Stimulated activated CD4-positive, alpha-beta T cell treated with anti-CD3 and anti-CD28 coated beads, Interleukin-4, amount 100 ng/mL, for 24 hours (primary cell): ENCODE results near the gene PROSER3.
A peak's percentile ranks its signal among the peaks of the same experiment; 100 is the strongest.

Experiments
- DNase-seq: peaks from one replicate; pipeline ENCODE4 v3.0.0-alpha.2; 2020

PROSER3 gene

DNA sequence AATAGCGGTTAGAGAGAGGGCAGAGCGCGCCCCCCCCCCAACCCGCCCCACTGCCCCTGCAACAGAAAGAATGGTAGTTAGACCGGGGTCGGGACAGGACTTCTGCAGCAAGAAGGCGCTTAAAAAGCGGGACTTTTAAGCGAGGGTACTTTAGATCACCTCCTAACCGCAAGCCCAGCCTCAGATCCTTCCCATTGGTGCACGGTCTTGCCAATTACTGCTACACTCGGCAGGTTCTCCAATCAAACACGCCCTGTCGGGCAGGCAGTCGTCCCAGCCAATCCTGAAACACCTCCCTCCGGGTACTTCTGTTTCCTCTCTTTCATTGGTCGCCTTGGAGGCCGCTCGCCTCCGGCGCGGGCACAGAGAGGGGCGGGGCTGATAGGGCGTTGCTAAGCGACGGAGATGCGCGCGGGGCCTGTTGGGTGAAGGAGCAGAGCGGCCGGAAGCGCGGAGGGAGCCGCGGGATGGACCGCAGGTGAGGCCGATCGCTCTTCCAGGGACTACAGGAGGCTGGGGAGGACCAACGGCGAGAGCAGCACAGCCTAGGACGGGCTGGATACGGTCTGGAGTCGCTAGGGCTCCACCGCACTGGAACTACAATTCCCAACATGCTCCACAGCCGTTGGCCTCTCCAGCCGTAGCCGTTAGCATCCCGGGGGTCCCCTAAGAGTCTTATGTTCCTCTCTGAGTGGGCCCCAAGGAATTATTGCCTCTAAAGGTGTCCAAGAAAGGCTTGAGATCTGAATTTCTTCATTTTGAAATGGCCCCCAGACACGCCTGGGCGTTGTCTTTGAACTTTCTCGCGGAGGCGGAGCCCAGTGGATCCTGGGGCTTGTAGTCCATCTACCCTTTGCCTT lies at the start of gene PROSER3:
Gene PROSER3 (plus strand): TSS at position 428 of the 860 bp plus-strand sequence. CDS start 40 bp downstream, at position 468.
- DNase-seq: peak; percentile 98

DNA sequence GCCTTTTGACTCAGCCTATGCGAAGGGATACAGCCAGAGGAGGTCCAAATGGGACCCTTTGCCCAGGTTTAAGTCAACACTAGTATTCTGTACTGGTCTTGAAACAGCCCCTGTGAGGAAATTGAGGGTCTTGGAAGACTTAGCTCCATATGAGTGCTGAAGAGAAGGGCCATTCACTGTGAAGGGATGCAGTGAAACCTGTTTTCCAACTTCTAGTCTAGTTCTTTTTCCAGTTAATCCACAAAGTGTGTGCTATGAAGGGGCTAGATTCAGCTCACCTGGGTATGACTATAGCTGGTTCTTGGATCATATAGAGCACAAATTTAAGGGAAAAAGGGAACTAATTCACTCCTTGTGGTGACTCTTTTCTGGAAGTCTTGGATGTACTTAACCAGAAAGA lies 49.6 kb upstream of the PROSER3 start:
- DNase-seq: no peak

DNA sequence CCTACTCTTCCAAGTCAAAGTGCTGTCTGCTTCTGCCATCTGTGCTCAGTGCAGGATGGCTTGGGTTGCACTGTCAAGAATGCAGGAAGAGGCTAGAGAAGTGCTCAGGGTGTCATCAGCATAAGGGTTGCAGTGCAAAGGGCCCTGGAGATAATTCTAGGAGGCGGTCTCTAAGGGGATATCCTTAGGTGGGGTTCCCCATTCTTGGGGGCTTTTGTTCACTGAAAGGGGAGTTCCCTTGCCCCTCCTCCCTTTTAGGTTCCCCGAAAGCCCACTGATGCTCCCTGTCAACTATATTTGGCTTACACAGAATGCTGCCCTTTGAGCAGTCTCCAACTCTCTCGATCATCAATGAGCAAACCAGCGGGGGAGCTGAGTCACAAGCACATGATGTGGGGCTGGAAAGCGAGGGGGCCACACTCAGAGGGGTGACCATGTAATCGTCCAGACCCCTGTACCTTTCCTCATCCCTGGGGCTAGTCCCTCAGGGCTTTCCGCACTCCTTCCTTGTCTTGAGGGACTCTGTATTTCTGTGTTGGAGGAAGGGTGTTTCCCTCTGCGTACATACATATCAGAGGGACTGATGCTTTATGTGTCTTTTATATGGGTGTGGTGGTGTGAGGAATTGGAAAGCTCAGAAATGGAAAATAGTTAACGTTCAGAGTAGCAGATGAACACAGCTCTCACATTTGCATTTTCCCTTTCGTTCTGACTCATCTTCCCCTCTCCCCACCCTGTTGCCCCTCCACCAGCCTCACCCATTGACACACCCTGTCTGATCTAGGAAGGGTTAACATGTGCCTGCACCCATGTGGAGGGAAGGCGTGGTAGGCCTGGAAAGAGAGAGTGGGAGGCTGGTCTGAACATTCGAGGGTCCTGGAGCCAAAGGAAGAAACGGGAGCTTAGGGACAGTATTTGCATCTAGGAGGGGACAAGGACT lies 46.9 kb upstream of the PROSER3 start:
- DNase-seq: peak; percentile 70

DNA sequence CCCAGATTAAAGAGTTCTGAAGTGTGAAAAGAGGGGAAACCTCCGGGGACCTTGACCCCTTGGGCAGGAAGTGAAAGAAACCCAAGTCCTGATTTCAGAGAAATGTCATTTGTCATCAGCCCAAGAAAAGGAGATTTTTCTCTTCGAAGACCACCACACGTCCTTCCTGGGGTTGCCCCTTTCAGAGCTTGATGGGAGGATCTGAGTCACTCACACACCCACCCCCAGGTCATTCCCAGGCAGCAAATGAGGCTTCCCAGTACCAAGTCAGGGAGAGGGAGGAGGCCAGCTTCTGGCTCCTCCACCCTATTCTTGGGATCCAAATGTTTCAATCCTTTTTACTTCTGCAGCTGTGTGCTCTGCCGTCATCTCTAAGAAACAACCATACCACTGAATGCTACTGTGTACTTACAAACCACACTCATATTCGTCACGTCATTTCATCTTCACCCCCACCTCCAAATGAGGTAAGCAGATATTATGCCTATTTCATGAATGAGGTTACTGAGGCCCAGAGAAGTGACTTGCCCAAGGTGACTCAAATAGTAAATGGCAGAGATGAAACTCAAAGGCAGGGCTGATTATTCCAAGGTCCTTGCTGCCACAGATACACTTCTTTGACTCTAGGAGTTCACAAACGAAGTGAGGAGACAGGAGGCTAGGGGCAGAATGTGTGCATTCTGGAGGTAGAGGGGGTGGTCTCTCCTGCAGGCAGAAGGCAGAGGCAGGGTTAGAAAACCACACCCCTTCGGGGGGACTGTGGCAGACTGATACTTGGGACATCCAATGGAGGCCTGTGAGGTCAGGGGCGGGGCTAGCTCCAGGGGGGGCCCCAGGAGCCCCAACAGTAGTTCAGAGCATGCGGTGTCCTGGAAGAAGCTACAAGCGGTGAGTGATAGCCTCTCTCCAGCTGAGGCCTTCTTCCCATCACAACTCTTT lies 45.1 kb upstream of the PROSER3 start:
- DNase-seq: peak; percentile 68

DNA sequence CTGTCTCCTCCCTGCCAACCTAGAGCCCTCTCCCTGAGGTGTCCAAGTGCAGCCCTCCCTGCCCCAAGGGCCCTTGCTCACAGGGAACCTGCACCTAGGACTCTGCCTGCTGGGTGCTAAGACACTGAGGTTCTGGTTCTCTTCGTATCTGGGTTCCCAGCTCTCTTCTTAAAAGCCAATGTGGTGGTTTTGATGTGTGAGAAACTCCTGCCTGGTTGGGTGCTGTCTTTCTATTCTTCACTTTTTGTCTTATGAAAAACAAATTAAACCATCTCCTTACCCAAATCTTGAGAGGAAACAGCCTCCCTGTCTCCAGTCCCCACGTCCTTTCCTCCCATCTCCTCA lies 44.5 kb upstream of the PROSER3 start:
- no peak for DNase-seq

DNA sequence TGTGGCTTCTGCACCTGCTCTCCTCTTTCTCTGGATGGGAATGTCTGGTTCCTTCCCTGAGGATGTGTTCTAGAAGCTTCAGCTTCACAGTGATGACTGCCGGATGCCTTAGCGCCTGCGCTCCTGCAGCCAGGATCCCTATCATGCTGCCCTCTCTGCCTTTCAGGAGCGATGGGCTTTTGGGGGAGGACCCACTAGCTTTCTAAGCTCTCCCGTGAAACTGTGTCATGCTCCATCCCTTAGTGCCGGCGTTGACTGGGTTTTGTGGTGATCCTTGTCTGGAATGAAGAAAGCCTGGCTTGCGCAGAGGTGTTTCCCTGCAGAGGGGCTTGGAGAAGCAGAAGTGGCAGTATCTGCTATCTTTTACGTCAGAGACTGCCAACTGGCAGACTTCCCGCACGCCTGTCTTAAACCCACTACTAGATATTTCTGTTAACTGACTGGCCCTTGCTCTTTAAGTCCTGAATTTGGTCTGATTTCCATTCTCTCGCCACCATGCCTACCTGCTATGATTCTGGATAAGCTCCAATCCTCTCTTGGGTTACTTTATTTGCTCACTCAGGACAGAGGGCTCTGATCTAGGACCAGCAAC lies 44.0 kb upstream of the PROSER3 start:
- no peak for DNase-seq

DNA sequence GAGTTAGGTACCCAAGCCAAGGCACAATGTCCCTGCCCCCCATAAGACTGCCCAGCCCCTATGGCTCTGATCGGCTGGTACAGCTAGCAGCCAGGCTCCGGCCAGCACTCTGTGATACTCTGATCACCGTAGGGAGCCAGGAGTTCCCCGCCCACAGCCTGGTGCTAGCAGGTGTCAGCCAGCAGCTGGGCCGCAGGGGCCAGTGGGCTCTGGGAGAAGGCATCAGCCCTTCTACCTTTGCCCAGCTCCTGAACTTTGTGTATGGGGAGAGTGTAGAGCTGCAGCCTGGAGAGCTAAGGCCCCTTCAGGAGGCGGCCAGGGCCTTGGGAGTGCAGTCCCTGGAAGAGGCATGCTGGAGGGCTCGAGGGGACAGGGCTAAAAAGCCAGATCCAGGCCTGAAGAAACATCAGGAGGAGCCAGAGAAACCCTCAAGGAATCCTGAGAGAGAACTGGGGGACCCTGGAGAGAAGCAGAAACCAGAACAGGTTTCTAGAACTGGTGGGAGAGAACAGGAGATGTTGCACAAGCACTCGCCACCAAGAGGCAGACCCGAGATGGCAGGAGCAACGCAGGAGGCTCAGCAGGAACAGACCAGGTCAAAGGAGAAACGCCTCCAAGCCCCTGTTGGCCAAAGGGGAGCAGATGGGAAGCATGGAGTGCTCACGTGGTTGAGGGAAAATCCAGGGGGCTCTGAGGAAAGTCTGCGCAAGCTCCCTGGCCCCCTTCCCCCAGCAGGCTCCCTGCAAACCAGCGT lies 43.2 kb upstream of the PROSER3 start:
- no peak for DNase-seq

DNA sequence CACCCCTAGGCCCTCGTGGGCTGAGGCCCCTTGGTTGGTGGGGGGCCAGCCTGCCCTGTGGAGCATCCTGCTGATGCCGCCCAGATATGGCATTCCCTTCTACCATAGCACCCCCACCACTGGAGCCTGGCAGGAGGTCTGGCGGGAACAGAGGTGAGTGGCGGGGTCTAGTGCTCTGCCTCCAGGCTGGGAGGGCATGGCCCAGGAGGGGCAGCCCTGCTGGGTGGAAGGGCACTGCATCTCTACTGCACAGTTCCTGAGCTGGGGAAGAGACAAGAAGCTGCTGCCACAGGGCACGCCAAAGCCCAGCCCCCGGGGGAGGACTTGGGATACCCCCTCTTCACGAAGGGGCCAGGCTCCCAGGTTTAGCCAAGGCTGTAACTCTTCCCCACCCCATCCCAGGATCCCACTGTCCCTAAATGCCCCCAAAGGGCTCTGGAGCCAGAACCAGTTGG lies 42.6 kb upstream of the PROSER3 start:
- no peak for DNase-seq

DNA sequence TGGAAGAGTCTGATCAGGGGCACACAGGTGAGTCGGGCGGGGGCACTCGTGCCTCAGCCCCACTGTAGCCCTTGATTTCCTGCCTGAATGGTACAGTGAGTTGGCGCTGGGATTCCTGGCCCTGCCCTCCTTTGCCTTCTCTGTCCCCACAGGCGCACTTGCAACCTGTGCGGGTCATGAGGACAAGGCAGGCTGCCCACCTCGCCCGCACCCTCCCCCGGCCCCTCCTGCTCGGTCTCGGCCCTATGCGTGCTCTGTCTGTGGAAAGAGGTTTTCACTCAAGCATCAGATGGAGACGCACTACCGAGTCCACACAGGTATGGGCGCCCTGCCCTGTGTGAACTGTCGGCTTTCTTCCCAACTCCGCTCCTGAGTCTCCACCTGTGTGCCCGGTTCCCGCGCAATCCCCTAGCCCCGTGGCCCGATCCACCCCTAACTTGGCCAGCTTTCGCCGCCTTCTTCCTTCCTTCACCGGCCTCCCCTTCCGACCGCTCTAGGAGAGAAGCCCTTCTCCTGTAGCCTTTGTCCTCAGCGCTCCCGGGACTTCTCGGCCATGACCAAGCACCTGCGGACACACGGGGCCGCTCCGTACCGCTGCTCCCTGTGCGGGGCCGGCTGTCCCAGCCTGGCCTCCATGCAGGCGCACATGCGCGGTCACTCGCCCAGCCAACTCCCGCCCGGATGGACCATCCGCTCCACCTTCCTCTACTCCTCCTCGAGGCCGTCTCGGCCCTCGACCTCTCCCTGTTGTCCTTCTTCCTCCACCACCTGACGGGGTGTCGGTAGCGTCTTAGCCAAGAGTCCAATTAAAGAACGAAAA lies 41.8 kb upstream of the PROSER3 start:
- DNase-seq: peak; percentile 25

DNA sequence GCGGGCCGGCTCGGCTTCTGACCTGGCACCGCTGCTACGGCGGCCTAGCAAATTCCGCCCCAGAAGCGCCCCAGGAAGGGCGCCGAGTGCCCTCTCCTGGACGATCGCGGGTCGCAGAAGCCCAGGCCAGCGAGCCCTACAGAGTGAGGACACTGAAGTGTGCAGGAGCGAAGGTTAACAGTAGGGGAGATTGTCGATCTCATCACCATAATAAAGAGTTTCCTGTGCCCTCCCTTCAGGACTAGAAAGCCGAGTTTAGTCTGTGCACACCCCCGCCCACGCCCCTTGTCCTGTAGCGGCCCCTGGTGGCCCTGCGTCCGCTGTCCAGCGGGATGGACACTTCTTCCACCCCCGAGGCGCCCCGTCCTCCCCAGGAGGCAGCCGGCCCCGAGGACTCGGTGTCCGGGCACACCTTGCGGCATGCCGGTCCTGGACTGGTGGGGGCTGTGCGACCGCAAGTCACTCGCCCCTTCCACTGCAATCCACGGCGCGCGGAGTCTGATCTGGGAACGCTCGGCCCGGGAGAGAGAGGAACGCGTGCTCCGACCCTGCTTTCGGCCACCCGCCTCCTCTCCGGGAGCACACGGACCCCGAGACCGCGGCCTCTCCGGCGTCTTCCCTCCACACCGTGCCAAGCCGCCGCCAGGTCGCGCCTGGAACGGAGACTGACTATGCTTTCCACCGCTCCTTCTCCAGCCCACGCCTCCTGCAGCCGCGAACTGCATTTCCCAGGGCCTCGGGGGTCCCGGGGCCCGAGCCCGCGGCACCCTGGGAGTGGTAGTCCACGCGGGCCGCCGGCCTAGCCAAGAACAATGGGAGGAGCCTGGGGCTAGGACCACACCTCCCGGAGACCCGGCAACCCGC lies 40.9 kb upstream of the PROSER3 start:
- peak; percentile 97 for DNase-seq

DNA sequence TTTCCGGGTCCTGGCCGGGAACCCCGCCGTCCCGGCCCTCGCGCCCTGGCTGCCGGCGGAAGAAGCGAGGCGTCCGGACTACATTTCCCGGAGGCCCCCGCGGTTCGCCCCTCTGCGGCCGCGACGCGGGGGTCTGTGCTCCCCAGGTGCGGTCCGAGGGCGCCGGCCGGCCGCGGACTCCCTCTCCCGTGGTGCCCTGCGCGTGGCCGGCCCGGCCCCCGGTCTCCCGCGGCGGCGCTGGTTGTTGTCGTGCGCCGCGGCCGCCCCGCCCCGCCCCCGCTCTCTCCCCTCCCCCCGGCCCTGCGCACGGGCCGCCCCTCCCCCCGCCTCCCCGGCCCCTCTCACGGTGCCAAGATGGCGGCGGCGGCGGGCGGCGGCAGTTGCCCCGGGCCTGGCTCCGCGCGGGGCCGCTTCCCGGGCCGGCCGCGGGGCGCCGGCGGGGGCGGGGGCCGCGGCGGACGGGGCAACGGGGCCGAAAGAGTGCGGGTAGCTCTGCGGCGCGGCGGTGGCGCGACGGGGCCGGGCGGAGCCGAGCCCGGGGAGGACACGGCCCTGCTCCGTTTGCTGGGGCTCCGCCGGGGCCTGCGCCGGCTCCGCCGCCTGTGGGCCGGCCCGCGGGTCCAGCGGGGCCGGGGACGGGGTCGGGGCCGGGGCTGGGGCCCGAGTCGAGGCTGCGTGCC lies 40.2 kb upstream of the PROSER3 start, which contains the start of gene KMT2B:
Gene KMT2B (plus strand): TSS at position 339 of the 680 bp plus-strand sequence. CDS start 16 bp downstream, at position 355.
- no peak for DNase-seq

DNA sequence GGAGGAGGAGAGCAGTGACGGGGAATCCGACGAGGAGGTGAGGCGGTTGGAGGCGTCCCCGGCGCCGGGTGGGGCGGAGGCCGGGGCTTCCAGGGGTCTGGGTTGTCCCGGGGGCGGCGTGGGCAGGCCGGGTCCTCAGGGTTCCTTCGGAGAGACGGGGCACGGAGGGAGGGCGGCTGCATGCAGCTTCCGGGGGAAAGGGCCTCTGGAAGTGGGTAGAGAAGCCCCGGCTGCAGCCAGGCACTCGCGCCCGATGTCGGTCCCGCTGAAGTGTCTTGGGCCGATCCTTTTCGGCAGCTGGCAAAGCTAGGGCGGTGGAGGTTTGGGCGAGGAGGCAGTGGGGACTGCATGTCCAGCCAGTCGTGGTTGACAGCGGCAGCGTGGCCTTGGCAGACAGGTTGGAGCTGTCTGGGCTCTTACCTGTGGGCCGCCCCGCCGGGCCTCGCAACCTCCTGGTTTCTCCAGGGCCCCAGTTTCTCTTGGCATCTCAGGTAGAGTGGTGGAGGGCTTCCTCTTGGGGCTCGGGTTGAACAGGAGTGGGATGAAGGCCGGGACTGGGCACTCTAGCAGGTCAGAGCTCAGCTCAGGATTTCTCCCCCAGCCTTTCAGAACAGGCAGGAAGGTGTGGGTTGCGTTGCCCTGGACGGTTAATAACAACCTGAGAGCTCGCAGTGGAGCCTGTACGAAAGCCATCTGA lies 39.5 kb upstream of the PROSER3 start:
- peak; percentile 60 for DNase-seq

DNA sequence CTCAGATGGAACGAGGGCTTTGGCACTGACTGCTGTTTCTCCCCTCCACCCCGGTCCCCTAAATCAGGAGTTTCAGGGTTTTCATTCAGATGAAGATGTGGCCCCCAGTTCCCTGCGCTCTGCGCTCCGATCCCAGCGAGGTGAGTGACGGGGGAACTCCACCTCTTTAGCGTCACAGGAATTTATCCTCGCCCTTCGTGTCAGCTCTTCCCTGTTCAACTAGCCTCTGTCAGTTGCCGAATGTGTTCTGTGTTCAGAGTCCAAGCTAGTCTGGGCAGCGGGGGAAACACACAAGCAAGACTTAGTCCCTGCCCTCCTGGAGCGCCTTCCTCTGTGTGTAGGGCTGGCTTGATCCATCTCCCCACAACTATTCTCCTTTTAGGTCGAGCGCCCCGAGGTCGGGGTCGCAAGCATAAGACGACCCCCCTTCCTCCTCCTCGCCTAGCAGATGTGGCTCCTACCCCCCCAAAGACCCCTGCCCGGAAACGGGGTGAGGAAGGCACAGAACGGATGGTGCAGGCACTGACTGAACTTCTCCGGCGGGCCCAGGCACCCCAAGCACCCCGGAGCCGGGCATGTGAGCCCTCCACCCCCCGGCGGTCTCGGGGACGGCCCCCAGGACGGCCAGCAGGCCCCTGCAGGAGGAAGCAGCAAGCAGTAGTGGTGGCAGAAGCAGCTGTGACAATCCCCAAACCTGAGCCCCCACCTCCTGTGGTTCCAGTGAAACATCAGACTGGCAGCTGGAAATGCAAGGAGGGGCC lies 38.4 kb upstream of the PROSER3 start:
- no peak for DNase-seq

DNA sequence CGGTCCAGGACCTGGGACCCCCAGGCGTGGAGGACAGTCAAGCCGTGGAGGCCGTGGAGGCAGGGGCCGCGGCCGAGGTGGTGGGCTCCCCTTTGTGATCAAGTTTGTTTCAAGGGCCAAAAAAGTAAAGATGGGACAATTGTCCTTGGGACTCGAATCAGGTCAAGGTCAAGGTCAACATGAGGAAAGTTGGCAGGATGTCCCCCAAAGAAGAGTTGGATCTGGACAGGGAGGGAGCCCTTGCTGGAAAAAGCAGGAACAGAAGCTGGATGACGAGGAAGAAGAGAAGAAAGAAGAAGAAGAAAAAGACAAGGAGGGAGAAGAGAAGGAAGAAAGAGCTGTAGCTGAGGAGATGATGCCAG lies 37.8 kb upstream of the PROSER3 start:
- no peak for DNase-seq

DNA sequence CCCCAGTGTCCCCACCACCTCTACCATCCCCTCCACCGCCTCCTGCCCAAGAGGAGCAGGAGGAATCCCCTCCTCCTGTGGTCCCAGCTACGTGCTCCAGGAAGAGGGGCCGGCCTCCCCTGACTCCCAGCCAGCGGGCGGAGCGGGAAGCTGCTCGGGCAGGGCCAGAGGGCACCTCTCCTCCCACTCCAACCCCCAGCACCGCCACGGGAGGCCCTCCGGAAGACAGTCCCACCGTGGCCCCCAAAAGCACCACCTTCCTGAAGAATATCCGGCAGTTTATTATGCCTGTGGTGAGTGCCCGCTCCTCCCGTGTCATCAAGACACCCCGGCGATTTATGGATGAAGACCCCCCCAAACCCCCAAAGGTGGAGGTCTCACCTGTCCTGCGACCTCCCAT lies 37.3 kb upstream of the PROSER3 start:
- DNase-seq: no peak

DNA sequence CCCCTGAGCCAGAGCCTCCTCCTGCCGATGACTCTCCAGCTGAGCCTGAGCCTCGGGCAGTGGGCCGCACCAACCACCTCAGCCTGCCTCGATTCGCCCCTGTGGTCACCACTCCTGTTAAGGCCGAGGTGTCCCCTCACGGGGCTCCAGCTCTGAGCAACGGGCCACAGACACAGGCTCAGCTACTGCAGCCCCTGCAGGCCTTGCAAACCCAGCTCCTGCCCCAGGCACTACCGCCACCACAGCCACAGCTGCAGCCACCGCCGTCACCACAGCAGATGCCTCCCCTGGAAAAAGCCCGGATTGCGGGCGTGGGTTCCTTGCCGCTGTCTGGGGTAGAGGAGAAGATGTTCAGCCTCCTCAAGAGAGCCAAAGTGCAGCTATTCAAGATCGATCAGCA lies 36.6 kb upstream of the PROSER3 start:
- no peak for DNase-seq

DNA sequence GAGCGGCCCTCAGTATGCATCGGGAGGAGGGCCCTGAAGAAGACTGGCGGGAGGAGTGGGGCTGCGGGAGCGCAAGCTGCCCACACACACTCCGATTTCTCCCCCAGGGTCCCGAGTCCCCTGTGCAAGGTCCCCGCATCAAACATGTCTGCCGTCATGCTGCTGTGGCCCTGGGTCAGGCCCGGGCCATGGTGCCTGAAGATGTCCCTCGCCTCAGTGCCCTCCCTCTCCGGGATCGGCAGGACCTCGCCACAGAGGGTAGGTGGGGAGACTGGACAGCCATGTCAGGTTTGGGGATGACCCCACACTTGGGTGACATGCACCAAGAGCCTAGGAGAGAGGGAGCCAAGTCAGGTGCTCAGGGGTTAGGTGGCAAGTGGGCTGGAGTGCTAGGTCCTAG lies 35.5 kb upstream of the PROSER3 start:
- DNase-seq: no peak
